GM18505 (cell line): Measurements from ENCODE around the gene TRAPPC6A.
A peak's percentile ranks its signal among the peaks of the same experiment; 100 is the strongest.

ENCODE experiments used
- ATAC-seq: cut with Tn5 transposase; IDR thresholded peaks from one replicate; pipeline ENCODE4 v1.9.1; 2021; ENCODE audit not compliant: unreplicated experiment
- POLR2A ChIP-seq: IDR thresholded peaks from 4 replicates; pipeline ENCODE4 v1.6.1; 2011; ENCODE audit warnings: borderline replicate concordance; ENCODE audit not compliant: insufficient read depth, insufficient read length; ENCODE audit errors: extremely low read depth

The TRAPPC6A gene

DNA sequence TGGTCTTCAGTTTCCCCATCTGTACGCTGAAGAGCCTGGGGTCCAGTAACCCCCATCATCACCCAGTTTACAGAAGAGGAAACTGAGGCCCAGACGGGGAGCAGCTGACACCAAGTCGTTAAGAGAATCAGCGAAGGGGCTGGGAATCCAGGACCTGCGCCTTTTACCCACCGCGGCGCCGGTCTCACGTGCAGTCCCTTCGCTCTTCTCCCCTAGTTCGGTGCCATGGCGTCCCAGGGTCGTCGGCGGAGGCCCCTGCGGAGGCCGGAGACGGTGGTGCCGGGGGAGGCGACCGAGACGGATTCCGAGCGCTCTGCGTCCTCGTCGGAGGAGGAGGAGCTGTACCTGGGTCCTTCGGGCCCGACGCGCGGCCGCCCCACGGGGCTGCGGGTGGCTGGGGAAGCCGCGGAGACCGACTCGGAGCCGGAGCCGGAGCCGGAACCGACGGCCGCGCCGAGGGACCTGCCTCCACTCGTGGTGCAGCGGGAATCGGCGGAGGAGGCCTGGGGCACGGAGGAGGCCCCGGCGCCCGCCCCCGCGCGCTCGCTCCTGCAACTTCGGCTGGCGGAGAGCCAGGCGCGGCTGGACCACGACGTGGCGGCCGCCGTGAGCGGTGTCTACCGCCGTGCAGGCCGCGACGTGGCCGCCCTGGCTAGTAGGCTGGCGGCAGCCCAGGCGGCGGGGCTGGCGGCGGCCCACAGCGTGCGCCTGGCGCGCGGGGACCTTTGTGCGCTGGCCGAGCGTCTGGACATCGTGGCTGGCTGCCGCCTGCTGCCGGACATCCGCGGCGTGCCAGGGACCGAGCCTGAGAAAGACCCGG lies 1.2 kb upstream of the TRAPPC6A start:
- ATAC-seq: no peak
- TF ChIP-seq POLR2A: peak; percentile 15

DNA sequence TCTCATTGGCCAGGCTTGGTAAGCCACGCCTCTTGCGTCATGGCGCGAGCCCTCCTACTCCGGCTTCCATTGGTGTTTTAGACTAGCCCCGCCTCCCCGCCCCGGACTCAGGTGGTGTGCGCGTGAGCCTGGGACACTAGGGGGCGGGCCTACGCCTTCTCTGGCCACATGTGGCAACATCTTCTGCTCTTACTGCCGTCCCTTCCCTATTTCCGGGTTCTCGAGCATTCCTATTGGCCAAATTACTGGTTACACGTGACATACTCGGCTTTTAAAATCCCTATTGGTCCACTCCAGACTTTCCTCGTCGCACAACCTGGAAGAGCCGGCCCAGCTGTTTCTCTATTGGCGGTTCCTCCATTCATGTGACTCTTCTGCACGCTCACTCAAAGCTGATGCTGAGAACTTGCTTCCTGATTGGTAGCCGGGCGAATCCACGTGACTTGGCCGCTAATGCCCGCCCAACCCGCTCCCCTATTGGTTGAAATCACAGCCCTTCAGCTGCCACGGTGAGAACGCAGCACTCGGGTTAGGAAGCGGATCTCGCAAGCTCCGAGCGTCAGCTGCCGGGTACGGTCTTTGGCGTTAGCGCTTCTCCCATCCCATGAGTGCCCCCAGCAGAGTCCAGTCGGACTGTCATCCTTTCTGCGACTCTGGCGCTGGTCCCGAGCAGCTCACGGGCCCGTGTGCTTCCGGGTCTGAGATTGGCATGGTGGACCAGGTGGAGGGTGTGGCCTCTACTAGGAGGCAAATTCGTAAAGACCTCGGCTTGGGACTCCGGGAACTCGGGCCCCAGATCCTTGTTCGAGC lies 430 bp upstream of the TRAPPC6A start, which contains the start of gene BLOC1S3:
TSS of gene BLOC1S3 (plus strand) at position 523 of the 810 bp plus-strand sequence. CDS start 513 bp downstream, outside the sequence.
- ATAC-seq: peak; percentile 74

DNA sequence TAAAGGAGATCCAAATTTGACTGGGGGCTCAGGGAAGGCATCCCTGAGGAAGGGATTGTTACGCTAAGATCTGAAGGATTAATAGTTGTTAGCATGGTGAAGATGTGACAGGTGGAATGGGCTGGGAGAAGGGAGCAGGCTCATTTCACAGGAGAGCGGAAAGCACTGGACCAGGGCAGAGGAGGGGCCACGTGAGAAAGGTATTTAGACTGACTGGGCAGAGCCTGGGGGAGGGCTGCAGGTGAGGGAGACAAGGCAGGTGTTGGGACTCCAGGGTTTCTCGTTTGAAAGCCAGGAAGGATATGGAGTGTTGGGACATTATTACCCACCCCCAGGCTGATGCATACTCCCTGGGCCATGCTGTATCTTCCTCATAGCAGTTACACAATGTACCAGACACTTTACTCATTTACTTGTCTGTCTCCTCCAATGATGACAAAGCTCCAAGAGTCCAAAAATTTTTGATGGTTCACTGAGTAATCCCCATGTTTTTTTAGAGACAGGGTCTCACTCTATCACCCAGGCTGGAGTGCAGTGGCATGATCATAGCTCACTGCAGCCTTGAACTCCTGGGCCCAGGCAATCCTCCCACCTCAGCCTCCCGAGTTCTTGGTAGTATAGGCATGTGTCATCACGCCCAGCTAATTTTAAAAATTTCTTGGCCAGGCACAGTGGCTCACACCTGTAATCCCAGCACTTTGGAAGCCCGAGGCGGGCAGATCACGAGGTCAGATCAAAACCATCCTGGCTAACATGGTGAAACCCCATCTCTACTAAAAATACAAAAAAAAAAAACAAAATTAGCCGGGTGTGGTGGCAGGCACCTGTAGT lies 2.3 kb downstream of the TRAPPC6A start:
- no peak for ATAC-seq
- no peak for TF ChIP-seq POLR2A

More for the DNA sequence above, 430 bp upstream of the TRAPPC6A start, which contains the start of gene BLOC1S3:
- peak; percentile 83 for TF ChIP-seq POLR2A

DNA sequence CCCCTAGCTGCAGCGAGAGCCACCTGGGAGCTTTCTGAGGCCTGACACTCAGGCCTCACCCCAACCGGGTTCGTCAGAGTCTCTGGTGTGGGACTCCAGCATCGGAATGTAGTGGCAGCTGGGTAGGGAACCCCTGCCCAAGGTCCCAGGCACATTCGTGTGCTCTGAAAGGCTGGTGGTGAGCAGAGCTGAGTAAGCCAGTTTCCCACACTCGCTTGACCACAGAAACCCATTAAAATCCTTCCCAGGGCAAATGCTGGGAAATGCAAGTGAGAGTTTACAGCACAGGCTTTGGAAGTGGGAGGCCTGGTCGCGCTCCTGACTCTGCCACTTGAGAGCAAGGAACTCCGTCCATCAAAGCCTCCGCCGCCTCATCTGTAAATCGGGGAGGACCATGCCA lies 4.2 kb downstream of the TRAPPC6A start:
- no peak for TF ChIP-seq POLR2A
- no peak for ATAC-seq

DNA sequence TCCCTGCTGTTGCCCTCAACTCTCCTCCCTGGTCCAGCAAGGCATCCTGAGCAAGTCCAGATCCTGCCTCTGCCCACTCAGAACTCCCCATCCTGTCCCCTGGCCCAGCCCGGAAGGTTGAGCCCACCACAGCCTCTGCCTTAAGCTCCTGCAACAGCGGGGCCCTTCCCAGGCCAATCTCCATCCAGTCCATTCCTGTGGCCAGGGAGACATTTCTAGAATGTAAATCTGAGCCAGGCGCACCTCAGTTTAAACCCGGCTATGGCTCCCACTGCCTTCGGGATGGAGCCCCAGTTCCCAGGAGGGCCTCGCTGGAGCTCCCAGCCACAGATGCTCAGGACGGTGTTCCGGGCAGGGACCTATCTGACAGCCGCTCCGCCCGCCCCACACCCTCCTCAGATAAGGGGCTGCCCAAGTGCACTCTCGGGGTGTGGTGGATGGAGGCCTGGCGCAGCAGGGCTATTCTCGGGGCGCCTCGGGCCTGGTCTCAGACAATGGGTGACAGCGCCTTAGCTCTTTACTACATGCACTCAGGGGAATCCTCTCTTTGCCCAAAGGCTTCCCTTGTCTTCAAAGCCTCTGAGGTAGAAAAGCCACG lies 5.3 kb downstream of the TRAPPC6A start:
- no peak for TF ChIP-seq POLR2A
- ATAC-seq: no peak

DNA sequence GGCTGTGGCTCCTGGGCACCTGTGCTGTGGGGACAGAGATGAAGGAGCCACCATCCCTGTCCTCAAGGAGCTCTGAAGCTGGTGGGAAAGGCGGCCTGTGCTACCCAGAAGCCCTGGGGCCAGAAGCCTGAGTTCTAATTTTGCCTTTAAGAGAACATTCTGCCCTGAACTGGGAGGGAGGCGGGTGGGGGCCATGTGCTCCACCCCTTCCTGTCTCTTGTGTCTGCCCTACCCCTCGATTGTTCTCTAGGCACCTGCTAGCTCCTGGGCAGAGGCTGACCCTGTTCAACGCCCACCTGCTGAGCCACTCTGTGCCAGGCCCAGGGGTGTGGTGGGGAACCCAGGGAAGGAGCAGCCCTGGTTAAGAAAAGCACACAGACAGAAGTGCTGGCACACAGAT lies 5.9 kb downstream of the TRAPPC6A start:
- ATAC-seq: no peak
- no peak for TF ChIP-seq POLR2A

DNA sequence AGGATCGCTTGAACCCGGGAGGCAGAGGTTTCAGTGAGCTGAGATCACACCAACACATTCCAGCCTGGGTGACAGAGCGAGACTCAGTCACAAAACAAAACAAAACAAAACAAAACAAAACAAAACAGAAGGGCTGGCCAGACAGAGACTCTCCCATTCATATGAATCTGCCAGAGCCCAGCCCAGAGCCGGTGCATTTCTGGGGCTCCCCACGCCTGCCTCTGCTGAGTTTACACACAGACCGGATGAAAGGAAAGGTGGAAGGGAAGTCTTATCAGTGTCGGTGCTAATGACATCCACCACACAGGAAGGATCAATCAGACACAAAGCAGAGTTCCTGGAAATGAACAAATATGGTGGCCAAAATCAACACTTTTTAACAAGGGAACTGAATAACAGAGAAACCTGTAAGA lies 6.8 kb downstream of the TRAPPC6A start:
- no peak for TF ChIP-seq POLR2A
- ATAC-seq: no peak

DNA sequence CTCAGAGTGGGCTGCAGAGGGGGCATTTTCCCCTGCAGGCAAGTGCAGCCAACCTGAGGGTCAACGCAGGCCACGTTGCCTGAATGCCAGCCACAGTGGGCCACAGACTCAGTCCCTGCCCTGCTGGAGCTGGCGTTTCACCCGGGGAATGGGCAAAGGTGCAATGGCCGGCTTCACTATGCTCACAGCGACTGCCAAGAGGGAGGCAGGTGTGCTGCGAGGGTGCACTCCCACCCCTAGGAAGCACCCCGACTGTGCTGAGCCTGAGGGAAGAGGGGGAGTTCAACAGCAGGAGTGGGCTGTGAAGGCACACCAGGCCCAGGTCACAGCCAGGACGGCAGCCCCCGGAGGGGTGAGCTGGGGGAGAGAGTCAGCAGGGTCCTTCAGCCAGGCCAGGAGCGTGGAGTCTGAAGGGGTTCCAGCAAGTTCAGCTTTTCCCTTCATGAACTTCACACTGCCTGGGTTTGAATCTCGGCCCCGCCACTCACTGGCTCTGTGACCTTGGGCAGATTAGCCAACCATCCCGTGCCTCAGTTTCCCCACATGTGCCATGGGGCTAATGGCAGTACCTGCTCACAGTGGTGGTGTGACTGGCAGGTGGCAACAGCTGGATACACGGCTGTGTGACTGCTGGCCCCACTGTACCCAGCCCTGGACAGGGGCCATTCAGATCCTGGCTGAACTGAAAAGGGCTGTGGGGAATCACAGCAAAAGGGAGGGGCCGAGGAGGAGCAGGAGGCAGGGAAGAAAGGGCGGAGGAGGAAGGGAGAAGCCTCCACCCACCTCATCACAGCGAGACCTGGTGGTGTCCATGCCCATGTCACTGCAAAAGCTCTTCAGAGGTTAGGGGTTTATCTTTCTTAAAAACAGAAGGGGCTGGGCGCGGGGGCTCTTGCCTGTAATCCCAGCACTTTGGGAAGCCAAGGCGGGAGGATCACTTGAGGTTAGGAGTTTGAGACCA lies 7.6 kb downstream of the TRAPPC6A start:
- no peak for ATAC-seq
- TF ChIP-seq POLR2A: no peak

DNA sequence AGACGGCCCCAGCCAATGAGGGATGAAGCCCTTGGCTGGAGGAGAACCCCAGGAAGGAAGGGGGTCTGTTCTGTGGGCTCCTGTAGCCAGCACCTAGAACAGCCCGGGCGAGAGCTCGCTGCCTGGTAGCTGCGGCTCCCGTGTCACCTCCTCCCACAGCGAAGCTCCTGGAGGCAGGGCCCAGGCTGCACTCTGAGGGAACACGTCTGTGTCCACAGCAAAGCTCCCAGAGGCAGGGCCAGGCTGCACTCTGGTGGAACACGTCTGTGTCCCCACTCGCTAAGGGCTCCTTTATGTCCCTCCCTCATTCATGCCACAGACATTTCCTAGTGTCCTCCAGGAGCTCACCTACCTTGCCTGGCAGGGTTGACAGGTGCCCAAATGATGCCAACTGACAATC lies 8.4 kb downstream of the TRAPPC6A start:
- no peak for TF ChIP-seq POLR2A
- ATAC-seq: no peak

DNA sequence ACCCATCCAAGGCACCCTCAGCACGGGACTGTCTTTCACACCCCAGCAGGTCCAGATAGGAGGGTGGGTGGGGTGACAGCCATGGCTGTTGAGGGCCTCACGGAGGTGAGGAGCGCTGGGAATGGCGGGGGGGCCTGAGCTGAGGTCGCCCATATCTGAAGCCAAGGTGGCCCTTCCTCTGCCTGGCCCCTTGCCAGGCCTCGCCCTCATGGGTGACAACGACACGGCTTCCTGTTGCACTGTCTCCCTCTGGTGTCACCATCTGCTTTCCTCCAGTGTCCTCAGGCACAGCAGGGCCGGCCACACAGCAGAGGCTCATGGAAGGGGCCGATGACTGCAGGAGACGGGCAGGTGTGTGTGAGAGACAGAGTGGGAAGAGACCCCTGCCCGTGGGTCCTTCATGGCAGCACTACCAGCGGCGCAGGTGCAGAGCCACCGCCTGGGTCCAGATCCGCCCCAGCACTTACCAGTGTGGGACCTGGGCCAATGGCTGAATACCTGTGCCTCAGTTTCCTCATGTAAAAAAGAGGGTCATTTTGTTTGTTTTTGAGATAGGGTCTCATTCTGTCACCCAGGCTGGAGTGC lies 9.2 kb downstream of the TRAPPC6A start:
- no peak for ATAC-seq
- TF ChIP-seq POLR2A: no peak

DNA sequence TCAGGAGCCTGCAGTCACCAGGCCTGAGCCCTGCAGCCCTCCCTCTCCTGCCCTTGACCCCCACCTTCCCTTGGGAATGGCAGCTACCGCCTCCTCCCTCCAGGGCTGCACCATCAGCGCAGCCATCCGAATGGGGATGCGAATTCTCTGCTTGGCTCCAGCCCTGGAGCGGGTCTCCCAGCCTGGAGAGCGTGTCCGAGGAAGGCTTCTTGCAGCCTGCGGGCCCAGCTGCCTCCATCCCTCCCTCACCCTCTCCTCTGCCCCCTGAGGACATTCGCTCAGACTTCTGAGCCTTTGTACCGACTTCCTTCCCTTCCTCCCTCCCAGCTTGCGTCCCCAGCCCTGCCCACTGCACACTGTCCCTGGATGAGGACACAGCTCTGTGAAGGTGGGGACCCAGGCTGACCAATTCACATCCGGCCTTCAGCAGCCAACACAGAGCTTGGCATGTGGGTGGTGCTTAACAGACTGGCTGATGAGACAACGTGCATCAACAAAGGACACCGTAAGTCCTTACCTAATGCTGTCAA lies 11.2 kb downstream of the TRAPPC6A start:
- TF ChIP-seq POLR2A: no peak

More for the DNA sequence above, 11.2 kb downstream of the TRAPPC6A start:
- ATAC-seq: no peak
